Prostate gland (tissue), 2 donors: Measurements from ENCODE around the gene TELO2.

Source experiments
- POLR2AphosphoS5 ChIP-seq: sonication (generic); formaldehyde crosslinking; IDR thresholded peaks from one replicate; pipeline ENCODE4 v1.6.1; 2017; ENCODE audit warnings: antibody characterized with exemption
- TF ChIP-seq, protein P1 (sequence below), 4 experiments: fragments of 200-600 bp in 2 of 4; fragments of 450-650 bp in 2 of 4; sonication (generic) in 2 of 4; IDR thresholded peaks; 1 replicate in 3 of 4; 2 replicates in 1 of 4; pipeline ENCODE4 v1.5.1; 2016 to 2019; ENCODE audit warnings: antibody characterized with exemption in 4 of 4, mild to moderate bottlenecking in 2 of 4, moderate library complexity in 2 of 4

DNA sequence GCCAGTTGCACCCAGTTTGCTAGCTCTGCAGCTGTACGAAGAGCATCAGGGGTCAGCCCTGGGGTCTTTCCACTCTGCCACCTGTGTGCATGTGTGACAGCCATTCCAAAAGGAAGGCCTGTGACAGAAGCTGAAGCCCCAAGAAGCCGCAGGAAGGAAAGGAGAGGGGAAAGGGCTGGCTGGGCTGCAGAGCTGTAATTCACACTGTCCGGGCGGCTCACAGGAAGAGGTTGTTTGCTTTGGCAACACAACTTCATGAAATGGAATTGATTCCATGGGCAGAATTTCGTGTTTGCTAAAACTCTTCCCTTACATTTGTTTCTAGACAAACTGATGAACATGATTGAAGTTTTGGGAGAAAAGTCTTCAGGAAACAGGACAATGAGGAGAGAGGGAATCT, 55.1 kb downstream of the TELO2 start:
- no peak for TF ChIP-seq POLR2AphosphoS5
- TF ChIP-seq, protein P1, sequence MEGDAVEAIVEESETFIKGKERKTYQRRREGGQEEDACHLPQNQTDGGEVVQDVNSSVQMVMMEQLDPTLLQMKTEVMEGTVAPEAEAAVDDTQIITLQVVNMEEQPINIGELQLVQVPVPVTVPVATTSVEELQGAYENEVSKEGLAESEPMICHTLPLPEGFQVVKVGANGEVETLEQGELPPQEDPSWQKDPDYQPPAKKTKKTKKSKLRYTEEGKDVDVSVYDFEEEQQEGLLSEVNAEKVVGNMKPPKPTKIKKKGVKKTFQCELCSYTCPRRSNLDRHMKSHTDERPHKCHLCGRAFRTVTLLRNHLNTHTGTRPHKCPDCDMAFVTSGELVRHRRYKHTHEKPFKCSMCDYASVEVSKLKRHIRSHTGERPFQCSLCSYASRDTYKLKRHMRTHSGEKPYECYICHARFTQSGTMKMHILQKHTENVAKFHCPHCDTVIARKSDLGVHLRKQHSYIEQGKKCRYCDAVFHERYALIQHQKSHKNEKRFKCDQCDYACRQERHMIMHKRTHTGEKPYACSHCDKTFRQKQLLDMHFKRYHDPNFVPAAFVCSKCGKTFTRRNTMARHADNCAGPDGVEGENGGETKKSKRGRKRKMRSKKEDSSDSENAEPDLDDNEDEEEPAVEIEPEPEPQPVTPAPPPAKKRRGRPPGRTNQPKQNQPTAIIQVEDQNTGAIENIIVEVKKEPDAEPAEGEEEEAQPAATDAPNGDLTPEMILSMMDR (IDR thresholded peaks at IDR 0.05), result no peak
